GM12873 (cell line): ENCODE results near the gene SRSF7.

Experiments used
- TF ChIP-seq, protein P1 (sequence below): IDR thresholded peaks from 2 replicates; pipeline ENCODE4 v1.5.1; 2012; ENCODE audit warnings: low read depth, mild to moderate bottlenecking, moderate library complexity, low read length, control low read depth; ENCODE audit not compliant: insufficient read depth; ENCODE audit errors: missing control alignments

The SRSF7 gene

DNA sequence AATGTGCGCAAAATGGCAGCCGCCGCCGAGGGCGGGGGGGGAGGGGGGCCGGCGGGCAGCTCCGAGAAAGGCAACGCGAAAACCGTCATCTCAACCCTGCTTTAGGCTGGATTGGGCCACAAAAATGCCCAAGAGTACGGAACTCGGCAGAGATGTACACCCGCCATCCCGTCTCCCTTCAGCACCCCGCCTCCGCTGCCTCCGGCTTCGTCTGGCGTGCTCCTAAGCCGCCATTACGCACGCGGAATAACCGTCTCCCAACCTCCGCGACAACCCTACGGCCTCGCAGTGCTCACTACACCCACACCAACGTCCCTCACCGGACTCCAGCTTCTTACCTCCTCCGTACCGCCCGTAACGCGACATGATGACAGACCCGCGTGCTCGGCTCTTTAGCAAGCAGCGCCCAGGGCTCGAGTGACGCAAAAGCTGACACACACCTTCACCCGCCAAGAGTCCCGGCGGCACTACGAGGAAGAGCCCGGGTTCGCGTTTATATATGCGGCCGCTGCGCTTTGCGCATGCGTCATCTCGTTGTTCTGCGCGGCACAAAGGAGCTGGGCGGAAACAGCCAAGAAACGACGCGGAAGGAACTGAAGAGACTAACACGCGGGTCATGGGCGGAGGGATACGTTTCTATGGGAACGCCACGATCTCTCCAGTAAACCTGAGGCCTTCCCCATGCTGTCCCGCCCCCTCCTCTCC lies at the start of gene SRSF7:
TSS of gene SRSF7 (minus strand) at position 471 of the 705 bp plus-strand sequence. CDS start at position 366, 105 bp downstream.
- TF ChIP-seq, protein P1, sequence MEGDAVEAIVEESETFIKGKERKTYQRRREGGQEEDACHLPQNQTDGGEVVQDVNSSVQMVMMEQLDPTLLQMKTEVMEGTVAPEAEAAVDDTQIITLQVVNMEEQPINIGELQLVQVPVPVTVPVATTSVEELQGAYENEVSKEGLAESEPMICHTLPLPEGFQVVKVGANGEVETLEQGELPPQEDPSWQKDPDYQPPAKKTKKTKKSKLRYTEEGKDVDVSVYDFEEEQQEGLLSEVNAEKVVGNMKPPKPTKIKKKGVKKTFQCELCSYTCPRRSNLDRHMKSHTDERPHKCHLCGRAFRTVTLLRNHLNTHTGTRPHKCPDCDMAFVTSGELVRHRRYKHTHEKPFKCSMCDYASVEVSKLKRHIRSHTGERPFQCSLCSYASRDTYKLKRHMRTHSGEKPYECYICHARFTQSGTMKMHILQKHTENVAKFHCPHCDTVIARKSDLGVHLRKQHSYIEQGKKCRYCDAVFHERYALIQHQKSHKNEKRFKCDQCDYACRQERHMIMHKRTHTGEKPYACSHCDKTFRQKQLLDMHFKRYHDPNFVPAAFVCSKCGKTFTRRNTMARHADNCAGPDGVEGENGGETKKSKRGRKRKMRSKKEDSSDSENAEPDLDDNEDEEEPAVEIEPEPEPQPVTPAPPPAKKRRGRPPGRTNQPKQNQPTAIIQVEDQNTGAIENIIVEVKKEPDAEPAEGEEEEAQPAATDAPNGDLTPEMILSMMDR: no peak

DNA sequence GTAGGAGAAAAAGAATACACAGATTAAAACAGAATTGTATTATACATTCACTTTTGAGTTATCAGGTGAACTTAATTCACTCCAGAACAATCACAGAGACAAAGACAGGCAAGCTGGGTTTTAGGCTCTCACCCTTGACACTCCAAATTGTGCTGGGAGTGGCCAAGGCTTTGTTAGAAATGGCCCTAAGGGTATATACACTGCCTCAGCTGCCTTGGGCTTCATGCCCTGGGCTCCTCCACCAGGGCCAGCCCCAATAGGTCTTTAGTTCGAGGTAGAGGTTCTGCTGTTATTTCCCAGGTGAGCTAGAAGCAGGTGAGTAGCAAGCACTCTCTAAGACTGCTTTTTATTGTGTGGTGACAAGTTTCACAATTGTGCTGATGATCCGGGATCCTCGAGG lies 46.8 kb upstream of the SRSF7 start:
- TF ChIP-seq, protein P1: no peak

DNA sequence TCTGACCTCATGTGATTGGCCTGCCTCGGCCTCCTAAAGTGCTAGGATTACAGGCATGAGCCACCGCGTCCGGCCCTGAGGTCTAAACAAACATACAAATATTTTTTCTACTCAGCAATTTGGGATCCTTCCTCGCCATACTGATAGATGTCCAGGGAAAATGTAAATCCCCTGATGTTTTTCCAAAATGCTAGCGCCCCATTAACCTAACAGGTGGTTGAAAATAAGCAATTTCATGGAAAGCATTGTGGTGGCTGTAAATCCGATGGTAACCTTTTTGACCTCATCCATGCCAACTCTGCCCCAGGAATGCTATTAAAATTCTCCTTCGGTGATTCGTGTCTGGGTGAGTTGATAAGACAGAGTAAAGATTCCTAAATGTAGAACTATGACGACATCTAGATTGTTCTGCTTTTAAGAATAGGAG lies 46.1 kb upstream of the SRSF7 start:
- TF ChIP-seq, protein P1: no peak

DNA sequence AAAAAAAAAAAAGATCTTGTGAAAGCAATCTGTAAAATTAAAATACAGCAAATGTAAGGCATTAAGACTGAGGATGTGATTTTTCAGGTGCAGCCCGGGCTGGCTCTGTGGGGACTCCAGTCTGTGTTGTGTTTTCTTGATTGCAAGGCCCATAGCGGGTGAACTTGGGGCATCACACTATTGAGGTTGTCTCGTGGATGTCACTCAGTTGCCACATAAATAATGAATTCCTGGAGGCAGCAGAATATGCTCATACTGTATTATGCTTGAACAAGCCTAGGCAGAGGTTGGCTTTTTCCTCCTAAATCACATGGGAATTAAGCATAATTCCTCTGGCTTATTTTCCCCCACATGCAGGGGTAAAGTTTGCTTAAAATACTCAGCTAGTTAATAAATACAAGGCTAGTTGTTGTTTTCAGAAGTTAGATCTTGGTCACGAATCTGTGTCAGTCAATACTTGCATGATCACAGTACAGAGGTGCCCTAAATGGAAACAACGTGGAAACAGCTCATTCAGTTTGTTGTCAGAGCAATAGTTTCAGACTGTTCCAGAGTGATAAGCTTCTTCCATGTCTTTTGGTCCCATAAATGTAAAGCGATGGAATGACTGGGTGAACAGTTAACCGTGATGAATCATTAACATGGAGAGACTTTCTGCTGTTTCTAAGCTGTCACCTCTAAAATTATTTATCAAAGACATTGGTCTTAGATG lies 43.2 kb upstream of the SRSF7 start:
- TF ChIP-seq, protein P1: no peak

DNA sequence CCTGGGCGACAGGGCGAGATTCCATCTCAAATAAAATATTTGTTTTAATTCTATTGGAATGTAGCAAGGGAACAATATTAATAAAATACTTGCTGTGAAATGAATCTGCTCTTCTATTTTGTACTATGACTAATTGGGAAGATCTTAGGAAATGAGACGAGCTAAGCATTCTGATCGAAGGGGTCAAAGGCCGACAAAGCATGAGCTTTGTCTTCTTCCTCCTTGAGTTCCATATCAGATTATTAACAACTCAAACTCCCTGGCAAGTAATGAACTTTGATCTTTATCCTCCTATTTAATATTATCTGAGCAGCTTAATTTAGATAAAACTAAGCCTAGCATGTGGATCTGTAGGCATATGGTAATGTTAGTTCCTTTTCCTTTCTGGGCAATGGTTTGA lies 42.4 kb upstream of the SRSF7 start:
- TF ChIP-seq, protein P1: no peak

DNA sequence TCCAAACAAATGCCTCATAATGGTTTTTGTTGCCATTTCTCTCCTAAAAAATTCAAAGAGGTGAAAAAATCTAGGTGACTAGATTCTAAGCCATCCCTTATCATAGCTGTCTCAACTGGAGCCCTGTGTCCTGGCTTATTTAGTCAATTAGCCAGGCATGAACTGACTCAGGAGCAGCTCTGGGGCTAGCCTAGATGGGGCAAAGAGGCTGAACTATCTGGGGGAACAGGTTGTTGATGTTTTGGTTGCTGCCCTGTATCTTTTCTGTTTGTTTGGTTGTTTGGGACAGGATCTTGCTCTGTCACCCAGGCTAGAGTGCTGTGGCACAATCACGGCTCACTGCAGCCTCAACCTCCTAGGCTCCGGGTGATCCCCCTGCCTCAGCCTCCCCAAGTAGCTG lies 41.6 kb upstream of the SRSF7 start:
- TF ChIP-seq, protein P1: no peak

DNA sequence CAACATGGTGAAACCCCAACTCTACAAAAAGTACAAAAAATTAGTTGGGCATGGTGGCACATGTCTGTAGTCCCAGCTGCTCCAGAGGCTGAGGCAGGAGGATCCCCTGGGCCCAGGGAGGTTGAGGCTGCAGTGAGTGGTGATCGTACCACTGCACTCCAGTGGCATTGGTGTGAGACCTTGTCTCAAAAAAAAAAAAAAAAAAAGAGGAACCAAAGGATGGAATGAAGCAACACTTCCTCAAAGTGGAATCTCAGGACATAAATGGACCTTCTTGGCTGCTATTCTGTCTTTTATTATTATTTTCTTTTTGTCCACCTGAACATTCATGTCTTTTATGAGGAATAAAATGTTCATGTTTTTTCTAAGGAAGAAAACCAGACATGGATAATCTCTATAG lies 40.6 kb upstream of the SRSF7 start:
- TF ChIP-seq, protein P1: no peak
